Aorta (tissue), 5 donors: ENCODE results near the gene KCNQ1. TPM values are rescaled to one million over a fixed set of nuclear protein-coding genes. Genes with fewer than 3 reads are reported as not detected.

Experiments
- ATAC-seq: fragments of 200-7000 bp; cut with Tn5 transposase; one replicate; pipeline ENCODE4 v1.9.1; 2022; ENCODE audit warnings: moderate library complexity; ENCODE audit not compliant: low FRiP score
- DNase-seq, 2 donors: peaks; one replicate each; pipeline ENCODE4 v3.0.0-alpha.2; 2020
- H3K27ac ChIP-seq, 2 donors: one replicate each; pipeline ENCODE4 v1.5.1; 2013; ENCODE audit warnings: low read length in 2 of 2, mild to moderate bottlenecking in 2 of 2, moderate library complexity in 2 of 2, control low read depth in 1 of 2, inconsistent platforms in 1 of 2, low read depth in 1 of 2
- H3K27me3 ChIP-seq, 2 donors: one replicate each; pipeline ENCODE4 v1.6.1; 2013; ENCODE audit warnings: control low read depth in 1 of 2, low read length in 1 of 2, mild to moderate bottlenecking in 1 of 2, moderate library complexity in 1 of 2; ENCODE audit not compliant: insufficient read depth in 2 of 2, control insufficient read depth in 1 of 2
- H3K36me3 ChIP-seq, 2 donors: one replicate each; pipeline ENCODE4 v1.6.1; 2013; ENCODE audit warnings: control low read depth in 1 of 2, low read length in 1 of 2, mild to moderate bottlenecking in 1 of 2; ENCODE audit not compliant: insufficient read depth in 2 of 2, control insufficient read depth in 1 of 2
- H3K4me1 ChIP-seq, 2 donors: one replicate each; pipeline ENCODE4 v1.6.1; 2013; ENCODE audit warnings: low read length in 2 of 2, control low read depth in 1 of 2, mild to moderate bottlenecking in 1 of 2, moderate library complexity in 1 of 2; ENCODE audit not compliant: insufficient read depth in 2 of 2, control insufficient read depth in 1 of 2
- H3K4me3 ChIP-seq, 2 donors: one replicate each; pipeline ENCODE4 v1.5.1; 2013; ENCODE audit warnings: low read length in 2 of 2, control low read depth in 1 of 2, mild to moderate bottlenecking in 1 of 2
- H3K9me3 ChIP-seq: one replicate; pipeline ENCODE4 v1.6.1; 2013; ENCODE audit warnings: mild to moderate bottlenecking, low read length; ENCODE audit not compliant: control insufficient read depth
- WGBS, 2 donors: extraction: QIAGEN DNeasy Blood & Tissue Kit; methylation state at CpG; one replicate each; pipeline ENCODE4 v1.1.7; 2013; 5-methylcytosine and 5-hydroxymethylcytosine counted together
- intact Hi-C, 2 donors: fragments of 100-400 bp; cut with DNase I; formaldehyde crosslinking; loops; one replicate each; pipeline versions ENCODE4 v1.14.2 to v1.15.0; 2022
- polyA plus RNA-seq, 2 donors: library from polyadenylated mRNA; stranded (reverse); fragments of 200-250 nt; gene quantifications; one replicate each; pipeline ENCODE4 v1.2.3, GENCODE V29; 2013
- total RNA-seq, 2 donors: library from RNA; stranded (reverse); fragmentation: NEBNext Ultra II Directional; extraction: Animal tissue kit (Norgen Biotek cat#: 25700); gene quantifications; one replicate each; pipeline ENCODE4 v1.2.1, GENCODE V29; 2021
- donor health status: healthy with polysubstance abuse.
- donor health status: Bipolar disorder and iron deficiency.
- donor health status: DM: no; HTN: no; CAD: no.
- donor health status: DM: no; HTN: no; CAD: no.
- donor health status: DM: yes; HTN: yes; CAD: no.

The KCNQ1 gene
- total and polyA plus RNA-seq, 4 donors: 0.67 to 11.5 (median 5.8) TPM

DNA sequence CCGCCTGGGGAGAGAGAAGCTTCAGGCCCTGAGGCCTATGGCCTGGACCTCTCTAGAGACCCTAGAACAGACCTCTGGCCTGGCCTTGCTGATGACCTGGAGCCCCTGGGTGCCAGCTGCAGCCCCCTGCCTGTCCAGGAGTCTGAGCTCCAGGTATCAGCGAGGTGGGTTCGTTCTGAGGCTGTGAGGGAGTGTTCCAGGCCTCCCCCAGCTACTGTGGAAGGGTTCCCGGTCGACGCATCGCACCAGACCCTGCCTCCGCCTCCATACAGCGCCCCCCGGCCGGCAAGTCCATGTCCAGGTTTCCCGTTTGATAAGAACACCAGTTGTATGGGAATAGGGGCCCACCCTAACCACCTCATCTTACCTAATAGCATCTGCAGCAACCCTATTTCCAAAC is 111.1 kb downstream of the KCNQ1 start:
- no peak for ATAC-seq
- H3K4me3 ChIP-seq: no peak overlapping the region
- H3K36me3 ChIP-seq: no peaks in the 10 kb centered on the region
- no peaks in the 10 kb centered on the region for H3K9me3 ChIP-seq
- intact Hi-C loops: no loop called here
- no peak overlapping the region for H3K27ac ChIP-seq
- 89 to 96% methylated on average over 12 of the region's 12 CpGs for WGBS, 2 donors
- DNase-seq: peak; percentile 34 to 55
- H3K27me3 ChIP-seq: no peaks in the 10 kb centered on the region
- no peaks in the 10 kb centered on the region for H3K4me1 ChIP-seq

DNA sequence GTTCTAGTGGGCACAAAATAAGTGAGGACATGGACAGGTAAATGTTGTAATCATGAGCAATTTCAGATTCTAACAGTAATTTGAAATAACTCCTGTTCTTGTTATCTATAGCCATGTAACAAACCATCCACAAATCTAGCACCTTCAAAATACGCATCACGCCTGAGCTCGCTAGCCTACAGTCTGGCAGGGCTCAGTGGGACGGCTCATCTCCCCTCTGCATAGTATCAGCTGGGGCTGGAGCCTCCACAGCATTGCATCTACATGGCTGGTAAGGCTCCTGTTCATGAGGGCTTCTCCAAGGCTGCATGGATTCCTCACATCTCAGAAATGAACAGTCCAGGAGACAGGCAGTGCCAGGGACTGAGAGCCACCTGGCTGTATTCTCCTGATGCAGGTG is 112.6 kb downstream of the KCNQ1 start:
- intact Hi-C loops: no loop called here

DNA sequence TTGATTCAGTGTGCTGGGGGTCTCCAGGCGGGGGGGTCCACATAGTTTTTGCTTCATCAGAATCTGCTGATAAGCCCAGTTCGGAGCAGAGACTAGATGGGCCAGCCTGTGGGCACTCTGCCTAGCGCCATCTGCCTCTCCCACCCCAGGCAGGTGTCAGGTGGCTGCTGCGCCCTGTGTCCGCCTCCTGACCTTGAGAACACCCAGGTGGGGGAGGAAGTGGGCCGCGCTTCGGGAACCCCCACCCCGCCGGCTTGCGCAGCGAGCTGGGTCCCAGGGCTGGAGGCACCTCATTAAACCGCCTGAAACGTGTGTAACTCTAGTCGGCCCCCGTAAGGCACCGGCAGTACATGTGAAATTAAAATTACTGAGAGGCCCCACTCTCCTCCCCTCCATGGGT is 113.6 kb downstream of the KCNQ1 start:
- DNase-seq: peak; percentile 29 to 57
- WGBS, 2 donors: 95 to 97% methylated on average over 17 of the region's 17 CpGs

More for the DNA sequence above, 112.6 kb downstream of the KCNQ1 start:
- DNase-seq (peak in 1 of 2 donors; percentile 20), ATAC-seq (no peak)
- Histone ChIP-seq H3K27me3 (no peaks in the 10 kb centered on the region), H3K9me3 (no peaks in the 10 kb centered on the region), H3K4me3 (no peak overlapping the region), H3K27ac (no peak overlapping the region), H3K36me3 (no peaks in the 10 kb centered on the region), H3K4me1 (no peaks in the 10 kb centered on the region)
- WGBS, 2 donors: 99% methylated on average over 4 of the region's 4 CpGs

DNA sequence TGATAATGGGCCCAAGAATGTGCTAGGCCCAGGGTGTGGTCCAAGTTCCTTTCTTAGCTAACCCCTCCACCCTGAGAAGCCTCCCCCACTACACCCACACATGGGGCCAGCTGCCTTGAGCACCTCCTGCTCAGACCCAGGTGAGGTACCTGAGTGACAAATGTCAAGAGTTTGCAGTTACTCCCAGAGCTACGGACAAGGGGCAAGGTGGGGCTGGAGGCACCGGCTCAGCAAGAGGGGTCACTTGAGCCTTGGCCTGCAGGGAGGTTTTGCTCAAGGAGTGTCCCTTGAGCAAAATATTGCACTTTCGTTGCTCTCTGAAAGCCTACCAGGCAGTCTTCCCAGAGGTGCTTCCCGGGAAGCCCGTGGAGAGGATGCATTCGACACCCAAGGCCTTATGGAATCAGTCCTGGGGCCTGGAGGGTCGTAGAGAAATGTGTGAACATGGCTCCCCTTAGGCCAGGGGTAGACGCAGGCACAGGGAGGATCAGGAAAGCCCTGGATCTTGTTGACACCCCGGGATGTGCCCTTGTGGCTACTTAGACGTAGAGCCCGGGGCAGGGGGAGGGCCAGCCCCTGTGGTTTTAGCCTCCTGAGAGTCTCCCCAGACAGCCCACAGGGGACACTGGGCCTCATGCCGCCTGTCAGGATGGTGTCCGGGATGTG is 114.2 kb downstream of the KCNQ1 start:
- intact Hi-C loops: no loop called here
- no peaks in the 10 kb centered on the region for H3K27me3 ChIP-seq
- H3K4me3 ChIP-seq: no peak overlapping the region
- ATAC-seq: no peak
- 94% methylated on average over 13 of the region's 13 CpGs for WGBS, 2 donors
- DNase-seq: peak; percentile 20 to 27
- no peaks in the 10 kb centered on the region for H3K36me3 ChIP-seq
- no peaks in the 10 kb centered on the region for H3K4me1 ChIP-seq
- H3K9me3 ChIP-seq: no peaks in the 10 kb centered on the region
- no peak overlapping the region for H3K27ac ChIP-seq

More for the DNA sequence above, 113.6 kb downstream of the KCNQ1 start:
- Histone ChIP-seq H3K4me1 (no peaks in the 10 kb centered on the region), H3K27me3 (no peaks in the 10 kb centered on the region), H3K27ac (no peak overlapping the region), H3K4me3 (no peak overlapping the region), H3K9me3 (no peaks in the 10 kb centered on the region), H3K36me3 (no peaks in the 10 kb centered on the region)
- no peak for ATAC-seq
- intact Hi-C loops: no loop called here

DNA sequence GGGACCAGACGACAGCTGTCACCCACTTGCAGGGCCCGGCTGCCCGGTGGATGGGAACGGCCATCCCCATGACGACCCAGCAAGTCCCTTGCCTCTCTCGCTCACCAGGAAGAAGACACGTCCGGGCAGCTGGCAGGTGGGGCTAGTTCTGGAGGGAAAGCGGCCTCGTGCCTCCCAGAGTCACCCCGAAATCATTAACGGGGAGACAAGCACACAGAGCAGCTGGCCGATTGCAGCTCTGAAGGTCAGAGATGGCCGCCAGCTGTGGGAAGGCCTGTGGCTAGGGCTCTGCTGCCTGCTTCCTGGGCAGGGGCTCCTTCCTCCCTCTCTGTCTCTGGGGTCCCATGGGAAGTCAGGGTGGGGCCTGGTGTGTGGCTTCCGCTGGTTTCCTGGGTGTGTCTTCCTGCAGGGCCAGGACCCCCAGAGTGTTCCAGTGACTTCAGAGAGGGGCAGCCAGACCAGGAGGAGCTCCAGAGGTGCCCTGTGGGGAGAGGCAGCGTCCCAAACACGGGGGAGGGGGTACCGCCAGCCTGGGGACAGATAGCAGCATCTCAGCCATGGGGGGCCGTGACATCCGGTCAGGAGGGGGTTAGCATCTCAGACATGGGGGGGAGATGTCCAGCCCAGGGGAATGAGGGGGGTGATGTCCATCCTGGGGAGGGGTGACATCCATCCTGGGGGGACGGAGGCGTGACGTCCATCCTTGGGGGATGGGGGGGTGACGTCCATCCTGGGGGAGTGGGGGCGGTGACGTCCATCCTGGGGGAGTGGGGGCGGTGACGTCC is 114.9 kb downstream of the KCNQ1 start:
- 88% methylated on average over 28 of the region's 28 CpGs for WGBS, 2 donors
- intact Hi-C loops: no loop called here
- Histone ChIP-seq H3K36me3 (no peaks in the 10 kb centered on the region), H3K9me3 (no peaks in the 10 kb centered on the region), H3K4me1 (no peaks in the 10 kb centered on the region), H3K27me3 (no peaks in the 10 kb centered on the region), H3K27ac (no peak overlapping the region), H3K4me3 (no peak overlapping the region)
- DNase-seq (peak; percentile 35 to 66), ATAC-seq (no peak)

DNA sequence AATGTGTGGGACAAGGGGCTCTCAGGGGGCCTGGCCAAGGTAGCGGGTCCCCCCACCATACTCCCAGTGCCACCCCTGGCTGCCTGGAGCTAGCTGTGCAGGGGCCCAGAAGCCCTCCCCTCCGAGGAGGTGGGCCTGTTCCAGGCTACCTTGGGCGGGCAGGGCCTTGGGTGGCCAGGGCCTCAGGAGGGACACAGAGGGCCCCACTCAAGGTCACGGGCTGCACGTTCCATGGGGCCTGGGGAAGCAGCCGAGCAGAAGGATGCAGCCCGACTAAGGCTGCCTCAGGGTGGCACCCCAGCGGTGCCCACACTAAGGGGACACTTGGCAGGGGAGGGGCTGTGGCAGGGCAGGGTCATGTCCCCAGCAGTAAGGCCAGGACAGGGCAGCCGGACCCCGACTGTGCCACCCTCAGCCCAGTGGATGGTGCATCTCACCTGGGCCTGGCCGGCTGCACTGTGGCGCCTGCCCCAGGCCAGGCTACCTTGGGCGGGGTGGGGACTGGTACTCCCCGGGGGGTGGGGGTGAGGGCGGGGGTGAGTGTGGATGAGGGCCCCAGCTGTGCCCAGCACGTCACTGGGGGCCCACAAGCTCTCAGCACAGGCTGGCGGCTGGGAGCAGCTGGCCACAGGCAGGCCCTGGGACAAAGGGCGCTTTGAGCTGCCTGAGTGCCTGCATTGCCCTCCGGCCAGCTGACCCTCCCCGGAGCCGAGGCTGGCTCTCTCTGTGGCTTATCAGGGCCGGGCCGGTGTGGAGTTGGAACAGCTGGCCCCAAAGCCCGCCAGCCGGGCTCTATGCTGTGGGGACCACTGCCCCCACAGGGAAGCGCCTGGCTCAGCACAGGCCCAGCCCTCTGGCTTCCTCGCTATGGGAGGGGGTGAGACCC is 117.1 kb downstream of the KCNQ1 start:
- H3K27ac ChIP-seq: no peak overlapping the region
- H3K4me3 ChIP-seq: no peak overlapping the region
- peak; percentile 46 to 65 for DNase-seq
- 91% methylated on average over 27 of the region's 27 CpGs for WGBS, 2 donors
- H3K4me1 ChIP-seq: no peaks in the 10 kb centered on the region
- H3K9me3 ChIP-seq: no peaks in the 10 kb centered on the region
- intact Hi-C loops: no loop called here
- H3K36me3 ChIP-seq: no peaks in the 10 kb centered on the region
- no peaks in the 10 kb centered on the region for H3K27me3 ChIP-seq
- ATAC-seq: peak; percentile 12

DNA sequence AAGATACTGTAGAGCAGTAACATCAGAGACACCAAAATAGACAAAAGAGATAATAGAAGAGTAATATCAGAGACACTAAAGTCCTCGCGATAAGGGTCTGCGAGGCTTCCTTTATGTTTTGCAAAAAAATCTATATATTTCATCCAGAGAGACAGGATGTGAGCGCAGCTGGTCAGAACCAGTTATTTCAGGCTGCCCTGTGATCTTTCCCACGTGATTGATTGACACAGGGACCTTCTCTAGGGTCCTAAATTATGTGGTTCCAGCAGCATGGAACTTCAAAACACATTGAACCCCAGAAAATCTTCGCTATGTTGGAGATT is 118.0 kb downstream of the KCNQ1 start:
- Histone ChIP-seq H3K27ac (no peak overlapping the region), H3K4me1 (no peaks in the 10 kb centered on the region), H3K4me3 (no peak overlapping the region), H3K36me3 (no peaks in the 10 kb centered on the region), H3K27me3 (no peaks in the 10 kb centered on the region), H3K9me3 (no peaks in the 10 kb centered on the region)
- intact Hi-C loops: no loop called here
- ATAC-seq: no peak
- 86 to 87% methylated on average over 6 of the region's 6 CpGs for WGBS, 2 donors
- no peak for DNase-seq

DNA sequence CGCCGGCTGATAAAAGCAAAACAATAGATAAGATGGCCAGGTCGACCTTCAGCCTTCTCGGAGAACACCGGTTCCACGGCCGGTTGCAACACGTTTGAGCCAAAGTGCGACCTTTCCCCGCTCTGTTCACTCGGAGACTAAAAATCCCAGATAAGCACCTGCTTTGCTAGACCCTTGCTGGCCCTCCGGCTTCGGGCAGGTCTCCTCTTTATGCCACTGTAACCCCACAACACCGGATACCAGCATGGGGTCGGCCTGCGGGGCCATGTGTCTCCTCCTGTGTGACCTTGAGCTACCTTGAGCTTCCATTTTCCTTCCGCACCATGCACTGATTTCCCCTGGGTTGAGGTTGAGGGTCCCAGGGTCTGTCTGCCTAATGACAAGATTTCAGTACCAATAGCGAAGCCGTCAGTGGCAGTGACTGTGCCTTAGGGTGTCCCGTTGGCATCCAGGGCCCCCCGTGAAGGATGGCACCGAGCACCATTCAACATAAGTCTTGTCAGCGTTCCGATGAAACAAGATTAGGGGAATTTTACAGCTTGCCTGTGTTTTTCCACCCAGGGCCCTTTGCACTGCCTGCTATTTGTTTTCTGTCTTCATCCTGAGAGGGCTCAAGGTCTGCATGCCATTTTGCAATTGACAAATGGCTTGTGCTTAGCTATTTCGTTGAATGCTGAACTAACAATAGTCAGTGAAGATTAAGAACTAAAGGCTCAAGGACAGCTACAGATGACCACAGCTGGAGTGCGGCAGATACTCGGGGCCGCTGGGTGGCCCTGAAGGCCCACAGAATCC is 118.6 kb downstream of the KCNQ1 start:
- Histone ChIP-seq H3K4me3 (no peak overlapping the region), H3K36me3 (no peaks in the 10 kb centered on the region), H3K27ac (no peak overlapping the region), H3K9me3 (no peaks in the 10 kb centered on the region), H3K4me1 (no peaks in the 10 kb centered on the region), H3K27me3 (no peaks in the 10 kb centered on the region)
- WGBS, 2 donors: 88 to 90% methylated on average over 28 of the region's 28 CpGs
- ATAC-seq: no peak
- DNase-seq: peak; percentile 30 to 68
- intact Hi-C loops: no loop called here
